Astrocyte of the cerebellum (primary cell): ENCODE results near the gene MOV10L1.

Experiments
- DNase-seq: peaks from one replicate; pipeline ENCODE4 v3.0.0-alpha.2; 2011; ENCODE audit warnings: low read depth
- H3K4me3 ChIP-seq: 2 replicates; pipeline ENCODE4 v1.5.1; 2011; ENCODE audit warnings: mild to moderate bottlenecking, low read depth, low read length, moderate library complexity
- CTCF ChIP-seq: IDR thresholded peaks from 2 replicates; pipeline ENCODE4 v1.5.1; 2012; ENCODE audit warnings: low read length, low read depth, moderate library complexity, mild to moderate bottlenecking; ENCODE audit errors: missing control alignments
- in situ Hi-C: cut with HindIII; loops from 2 replicates; pipeline ENCODE4 v1.10.0; 2017; ENCODE audit warnings: low sequenced_read_pairs

Gene MOV10L1

GRCh38 chr22:50046481-50047245 lies 43.1 kb upstream of the MOV10L1 start:
- no peak for DNase-seq
- TF ChIP-seq CTCF: no peak
- H3K4me3 ChIP-seq: no peak overlapping the region
- in situ Hi-C loops: no loop called here

- no peak overlapping the region for H3K4me3 ChIP-seq
- no peak for TF ChIP-seq CTCF
- in situ Hi-C loops: no loop called here
- DNase-seq: no peak
Observed at GRCh38 chr22:50047346-50047745, 42.5 kb upstream of the MOV10L1 start.

- in situ Hi-C loops: no loop called here
- H3K4me3 ChIP-seq: no peak overlapping the region
- no peak for TF ChIP-seq CTCF
- no peak for DNase-seq
Observed at GRCh38 chr22:50048061-50048765, 41.6 kb upstream of the MOV10L1 start.

- no peak for TF ChIP-seq CTCF
- H3K4me3 ChIP-seq: no peak overlapping the region
- in situ Hi-C loops: no loop called here
- no peak for DNase-seq
Observed at GRCh38 chr22:50048836-50049235, 41.0 kb upstream of the MOV10L1 start.

- in situ Hi-C loops: no loop called here
- H3K4me3 ChIP-seq: no peak overlapping the region
- DNase-seq: no peak
- no peak for TF ChIP-seq CTCF
Observed at GRCh38 chr22:50049299-50050195, 40.3 kb upstream of the MOV10L1 start.

GRCh38 chr22:50051930-50052329 lies 37.9 kb upstream of the MOV10L1 start:
- DNase-seq: no peak
- H3K4me3 ChIP-seq: no peak overlapping the region
- in situ Hi-C loops: no loop called here
- TF ChIP-seq CTCF: no peak
